ENCODE results near the gene LPP. TPM values are rescaled to one million over a fixed set of nuclear protein-coding genes. Genes with fewer than 3 reads are reported as not detected.
A peak's percentile ranks its signal among the peaks of the same experiment; 100 is the strongest.

LPP gene
- total RNA-seq, 1 experiment from 2014 or later: 17.4 TPM

DNA sequence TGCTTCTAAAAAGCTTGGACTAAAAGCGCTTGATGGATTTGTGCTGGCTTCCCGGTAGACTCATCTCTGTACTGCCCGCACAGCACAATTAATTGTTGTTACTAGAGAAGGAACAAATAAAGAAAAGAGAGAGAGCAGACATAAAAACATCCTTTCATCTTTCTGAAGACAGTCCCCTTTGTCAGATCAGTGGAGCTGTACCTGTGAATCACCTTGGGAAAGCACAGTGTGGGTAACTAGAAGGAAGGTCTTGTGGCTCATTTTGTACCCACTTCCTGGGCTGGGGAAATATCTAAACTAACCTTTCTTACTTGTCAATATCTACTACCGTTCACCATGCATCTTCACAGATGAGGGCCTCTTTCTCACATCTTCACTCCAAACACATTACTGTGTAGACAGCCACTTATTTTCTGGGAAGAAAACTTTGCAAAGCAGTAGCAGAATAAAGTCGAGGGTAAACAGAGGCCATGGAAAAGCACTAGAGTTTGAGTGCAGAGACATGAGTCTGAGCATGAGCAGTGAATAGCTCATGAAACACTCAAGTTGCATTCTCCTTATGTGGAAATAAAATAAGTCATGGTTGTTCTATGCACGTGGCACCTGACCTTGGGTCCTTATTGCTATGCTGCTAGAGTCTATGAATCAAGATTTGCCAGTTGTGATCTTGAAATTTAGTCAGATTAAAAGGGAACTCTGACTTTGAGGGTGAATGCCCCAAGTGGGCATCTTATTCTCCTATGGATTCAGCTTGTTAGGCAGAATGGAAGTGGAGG is 169.3 kb downstream of the LPP start:
- DNase-seq (ENCODE audit: low read depth): no peak

DNA sequence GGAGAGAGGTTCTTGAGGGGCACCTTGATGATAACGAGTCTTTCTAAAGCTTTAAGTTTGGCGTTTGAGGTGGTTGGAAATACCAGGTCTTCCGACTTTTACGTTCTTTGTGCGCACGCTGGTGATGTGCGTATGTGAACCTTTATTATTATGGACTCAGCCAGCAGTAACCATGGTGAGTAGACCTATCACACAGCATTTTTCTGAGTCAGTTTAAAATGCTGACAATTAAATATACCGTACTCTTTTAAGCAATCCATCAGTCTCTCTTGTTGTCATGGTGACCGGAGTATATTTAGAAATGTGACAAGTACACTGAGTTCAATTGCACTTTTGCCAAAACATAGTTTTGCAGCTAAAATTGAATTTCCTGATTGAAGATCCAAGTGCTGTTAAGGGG is 172.2 kb downstream of the LPP start:
- DNase-seq (ENCODE audit: low read depth): no peak

DNA sequence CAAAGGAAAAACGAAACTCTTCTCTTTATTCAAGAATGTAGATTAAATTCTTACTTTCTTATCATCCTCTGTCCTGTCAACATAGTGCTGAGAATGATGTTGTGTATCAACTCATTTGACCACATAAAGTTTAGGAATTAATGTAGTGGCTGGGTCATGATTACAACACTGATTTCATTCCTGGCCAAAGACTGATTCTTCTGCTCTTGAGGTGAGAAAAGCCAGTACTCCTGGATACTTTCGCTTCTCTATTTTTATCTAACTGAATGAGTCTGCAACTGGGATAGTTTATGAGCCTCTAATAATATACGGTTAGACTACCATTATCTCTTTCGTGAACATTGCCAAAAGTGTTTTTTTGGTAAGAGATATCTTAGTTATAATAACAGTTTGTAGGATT is 173.0 kb downstream of the LPP start:
- DNase-seq (ENCODE audit: low read depth): no peak

DNA sequence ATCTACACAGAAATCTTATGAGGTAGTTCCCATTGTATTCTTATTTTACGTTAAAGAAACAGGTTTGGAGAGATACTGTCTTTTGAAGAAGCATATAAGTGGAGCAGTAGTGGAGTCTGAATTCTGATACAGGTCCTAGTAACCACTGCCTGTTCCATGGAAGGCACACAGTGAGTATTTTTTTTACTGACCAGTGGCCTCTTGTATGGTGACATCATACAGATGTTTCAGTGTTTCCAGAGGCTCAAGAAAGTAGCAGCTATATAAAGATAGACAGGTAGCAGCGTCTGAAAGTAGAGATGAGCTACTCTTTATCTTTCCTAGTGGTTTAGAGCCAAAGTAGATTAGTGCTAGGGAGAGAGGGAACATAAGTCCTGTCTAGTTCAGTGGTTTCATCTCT is 173.5 kb downstream of the LPP start:
- no peak for DNase-seq (ENCODE audit: low read depth)

DNA sequence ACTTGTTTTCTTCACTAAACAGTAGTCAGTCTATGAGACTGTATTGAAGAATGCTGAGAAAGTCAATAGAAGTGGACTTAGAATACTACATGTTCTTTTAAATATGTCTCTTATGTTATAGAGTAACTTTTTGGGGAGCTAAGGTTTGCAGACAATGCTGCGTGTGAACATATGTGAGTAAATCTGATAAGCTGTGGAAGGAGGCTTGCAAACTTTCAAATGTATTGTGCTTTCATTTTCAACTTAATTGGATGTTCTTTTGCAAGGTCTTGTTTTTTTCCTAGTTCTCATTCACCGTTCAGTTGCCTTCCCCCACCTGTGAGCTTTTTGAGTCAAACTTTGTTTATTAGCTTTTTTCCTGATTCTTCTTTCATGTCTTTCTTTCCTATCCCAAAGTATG is 176.2 kb downstream of the LPP start:
- no peak for DNase-seq (ENCODE audit: low read depth)

DNA sequence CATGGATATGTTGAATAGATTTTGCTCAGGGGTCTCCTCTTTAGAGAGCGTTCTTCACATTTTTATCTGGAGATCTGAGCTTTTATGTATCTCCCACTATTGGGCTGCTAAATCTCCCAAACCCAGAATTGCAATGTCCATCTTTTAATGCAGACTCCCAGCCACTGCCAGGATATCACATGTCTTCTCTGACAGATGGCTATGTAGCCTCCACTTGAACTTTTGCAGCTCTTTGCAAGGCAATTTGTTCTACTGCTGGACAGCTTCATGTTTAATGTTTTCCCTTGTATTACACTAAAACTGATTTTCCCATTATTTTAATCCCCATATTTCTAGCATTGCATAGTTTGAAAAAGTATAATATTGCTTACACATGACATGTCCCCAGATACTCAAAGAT is 177.2 kb downstream of the LPP start:
- no peak for DNase-seq (ENCODE audit: low read depth)

DNA sequence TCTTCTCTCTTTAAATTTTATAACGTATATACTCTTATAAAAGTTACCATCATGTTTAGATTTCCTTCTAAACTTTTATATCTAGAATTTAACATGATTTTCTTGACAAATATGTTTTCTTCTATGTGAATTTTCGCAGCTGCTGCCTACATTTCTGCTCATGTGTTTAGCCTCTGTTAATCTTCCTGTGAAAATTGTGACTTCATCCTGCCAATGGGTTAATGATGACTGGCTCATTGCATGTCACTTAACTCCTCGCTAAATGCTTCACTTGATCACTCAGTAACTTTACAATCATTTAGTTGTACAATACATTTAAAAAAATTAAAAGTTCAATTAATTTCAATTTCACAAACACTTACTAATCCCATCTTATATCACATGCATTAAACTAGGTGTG is 178.1 kb downstream of the LPP start:
- no peak for DNase-seq (ENCODE audit: low read depth)

DNA sequence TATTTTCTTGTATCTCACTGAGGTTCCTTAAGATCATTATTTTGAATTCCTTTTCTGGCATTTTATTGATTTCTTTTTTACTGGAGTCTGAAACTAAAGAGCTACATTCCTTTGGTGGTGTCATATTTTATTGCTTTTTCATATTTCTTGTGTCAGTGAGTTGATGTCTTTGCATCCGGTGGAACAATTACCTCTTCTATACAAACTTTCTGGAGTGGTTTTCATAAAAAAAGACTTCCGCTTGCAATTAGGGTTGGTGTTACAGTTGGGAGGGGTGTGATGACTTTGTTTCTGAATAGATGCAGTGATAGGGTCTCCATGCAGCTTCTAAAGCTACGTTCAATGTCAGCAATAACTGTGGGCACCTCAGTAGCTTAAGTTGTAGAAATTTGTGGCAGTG is 181.7 kb downstream of the LPP start:
- no peak for DNase-seq (ENCODE audit: low read depth)

DNA sequence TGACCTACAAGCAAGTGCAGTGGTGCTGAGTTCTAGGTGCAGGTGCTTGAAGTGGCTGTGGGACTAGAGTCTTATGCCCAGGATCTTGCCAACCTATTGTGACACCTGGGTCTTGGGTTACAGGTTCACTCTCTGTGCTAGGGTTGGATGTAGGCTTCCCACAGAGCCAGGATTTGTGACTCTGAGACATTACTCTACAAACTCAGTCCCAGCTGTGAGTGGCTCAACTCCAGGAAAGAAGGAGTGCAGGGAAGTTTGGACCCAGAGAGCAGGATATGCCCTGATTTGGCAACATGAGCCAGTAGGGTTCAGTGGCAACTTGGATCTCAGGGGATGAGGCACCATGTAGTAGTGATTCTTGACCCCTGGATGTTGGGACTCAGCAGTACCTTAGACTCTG is 182.2 kb downstream of the LPP start:
- DNase-seq (ENCODE audit: low read depth): no peak

DNA sequence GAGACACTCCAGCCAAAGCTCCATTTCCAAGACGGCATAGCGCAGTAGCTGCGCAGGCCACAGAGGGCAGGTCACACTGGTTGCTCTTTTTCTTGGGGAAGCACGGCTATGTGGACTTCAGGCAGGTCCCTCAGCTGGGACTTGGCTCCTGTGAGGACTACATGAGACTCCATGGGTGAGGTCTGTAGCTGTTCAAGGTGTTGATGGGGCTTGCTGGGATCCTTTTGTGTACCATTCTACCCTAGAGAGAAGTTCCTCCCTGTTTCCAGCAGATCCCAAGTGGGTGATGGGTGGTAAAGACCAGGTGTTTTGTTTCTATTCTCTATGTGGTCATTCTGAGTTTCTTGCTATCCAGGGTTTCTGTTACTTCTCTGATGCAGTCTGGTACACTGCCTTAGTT is 183.3 kb downstream of the LPP start:
- DNase-seq (ENCODE audit: low read depth): no peak

DNA sequence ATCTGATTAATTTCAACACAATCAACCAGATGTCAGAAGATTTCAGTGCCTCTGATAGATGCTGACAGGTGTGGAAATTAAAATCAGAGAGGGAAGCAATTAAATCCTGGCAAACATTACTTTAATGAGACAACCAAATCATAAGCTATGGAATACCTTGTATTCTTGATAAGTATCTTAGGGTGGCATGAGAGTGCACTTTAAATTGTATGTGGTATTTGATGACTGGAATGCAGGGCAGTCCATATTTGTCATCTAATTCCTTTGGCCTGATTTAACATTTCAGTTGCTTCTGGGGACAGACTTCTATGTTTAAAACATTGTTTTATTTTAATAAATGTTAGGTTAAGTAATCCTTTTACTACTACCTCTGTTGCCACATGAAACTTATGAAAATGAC is 184.1 kb downstream of the LPP start:
- DNase-seq (ENCODE audit: low read depth): no peak

DNA sequence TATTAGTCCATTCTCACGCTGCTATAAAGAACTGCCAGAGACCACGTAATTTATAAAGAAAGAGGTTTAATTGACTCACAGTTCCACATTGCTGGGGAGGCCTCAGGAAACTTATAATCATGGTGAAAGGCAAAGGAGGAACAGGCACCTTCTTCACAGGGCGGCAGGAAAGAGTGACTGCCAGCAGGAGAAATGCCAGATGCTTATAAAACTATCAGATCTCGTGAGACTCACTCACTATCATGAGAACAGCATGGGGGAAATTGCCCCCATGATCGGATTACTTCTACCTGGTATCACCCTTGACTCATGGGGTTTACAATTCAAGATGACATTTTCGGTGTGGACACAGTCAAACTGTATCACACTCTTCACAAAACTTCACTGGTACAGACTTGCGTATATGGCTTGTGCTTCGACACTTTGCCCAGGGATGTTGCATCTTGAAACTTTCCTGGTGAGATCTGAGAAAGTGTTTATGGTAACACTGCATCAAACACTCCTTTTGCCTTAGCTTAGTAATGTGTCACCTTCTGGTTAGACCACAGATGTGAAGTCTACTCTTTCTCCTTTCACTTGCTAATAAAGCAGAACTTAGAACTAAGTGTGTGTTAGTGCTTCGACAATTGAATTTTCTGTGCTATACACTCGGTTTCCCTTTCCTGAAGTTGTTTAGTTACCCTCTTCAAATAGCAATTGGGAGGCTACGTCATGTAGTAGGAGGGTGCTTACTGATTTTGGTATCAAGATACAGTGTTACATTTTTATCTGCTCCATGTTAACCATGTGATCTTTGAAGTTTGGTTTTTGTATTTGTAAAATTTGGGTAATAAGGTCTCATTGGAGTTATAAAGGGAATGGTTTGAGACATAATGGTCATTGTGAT is 185.7 kb downstream of the LPP start:
- no peak for DNase-seq (ENCODE audit: low read depth)

DNA sequence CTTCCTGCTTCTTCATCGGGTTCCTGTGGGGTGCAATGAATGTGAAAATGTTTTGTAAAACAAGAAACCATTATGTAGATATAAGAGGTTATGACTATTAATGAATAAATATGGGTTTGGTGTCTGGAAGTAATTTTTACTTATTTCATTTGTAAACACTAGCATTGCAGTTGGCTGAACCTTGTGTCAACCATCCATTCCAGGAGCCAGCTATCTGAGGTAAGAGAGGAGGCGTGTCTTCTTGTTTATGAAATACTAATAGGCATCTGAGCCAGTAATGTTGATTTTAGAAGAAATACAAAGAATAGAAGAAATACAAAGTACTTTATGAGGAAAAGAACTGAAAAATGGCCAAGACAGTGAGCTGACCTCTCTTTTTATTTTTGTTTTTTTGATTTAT is 187.5 kb downstream of the LPP start:
- DNase-seq (ENCODE audit: low read depth): no peak

DNA sequence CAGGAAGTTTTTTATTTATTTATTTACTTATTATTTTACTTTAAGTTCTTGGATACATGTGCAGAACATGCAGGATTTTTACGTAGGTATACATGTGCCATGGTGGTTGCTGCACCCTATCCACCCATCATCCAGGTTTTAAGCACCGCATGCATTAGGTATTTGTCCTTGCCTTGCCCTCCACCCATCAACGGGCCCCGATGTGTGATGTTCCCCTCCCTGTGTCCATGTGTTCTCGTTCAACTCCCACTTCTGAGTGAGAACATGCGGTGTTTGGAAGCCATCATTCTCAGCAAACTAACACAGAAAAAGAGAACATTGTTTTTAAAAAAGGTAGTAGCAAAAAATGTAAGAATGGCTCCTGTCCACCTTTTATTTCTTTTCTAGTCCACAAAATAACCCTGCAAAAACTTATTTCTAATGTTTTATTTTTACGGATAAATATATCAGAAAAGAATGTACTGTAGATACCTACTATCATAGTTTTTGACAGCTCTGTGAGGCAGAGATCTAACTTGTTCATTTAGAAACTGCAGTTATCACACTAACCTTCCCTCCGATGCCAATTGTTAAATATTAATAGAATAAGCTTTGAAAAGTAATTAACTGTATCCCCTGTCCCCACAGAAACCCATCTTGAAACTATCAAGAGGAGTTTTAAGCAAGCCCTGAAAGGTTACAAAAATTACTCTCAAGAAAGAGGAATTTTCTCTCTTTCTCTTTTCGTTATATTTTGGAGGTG is 189.2 kb downstream of the LPP start:
- DNase-seq (ENCODE audit: low read depth): no peak

DNA sequence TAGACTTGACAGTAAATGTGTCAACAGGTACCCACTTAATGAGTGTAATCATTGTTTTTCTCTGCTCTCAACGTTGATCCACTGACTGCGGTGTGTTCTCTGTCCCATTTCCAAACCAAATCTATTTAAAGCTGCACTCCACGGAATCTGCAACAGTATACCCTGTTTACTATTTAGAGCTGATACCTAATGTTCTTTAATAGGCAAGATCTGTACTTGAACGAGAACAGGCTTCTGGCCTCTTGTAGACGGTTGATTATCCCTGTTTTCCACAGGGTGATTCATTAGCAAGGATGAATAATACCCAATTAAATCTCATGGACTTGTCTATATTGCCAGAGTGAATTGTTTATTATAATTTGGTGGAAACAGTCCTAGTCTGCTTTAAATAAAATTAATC is 189.9 kb downstream of the LPP start:
- no peak for DNase-seq (ENCODE audit: low read depth)

DNA sequence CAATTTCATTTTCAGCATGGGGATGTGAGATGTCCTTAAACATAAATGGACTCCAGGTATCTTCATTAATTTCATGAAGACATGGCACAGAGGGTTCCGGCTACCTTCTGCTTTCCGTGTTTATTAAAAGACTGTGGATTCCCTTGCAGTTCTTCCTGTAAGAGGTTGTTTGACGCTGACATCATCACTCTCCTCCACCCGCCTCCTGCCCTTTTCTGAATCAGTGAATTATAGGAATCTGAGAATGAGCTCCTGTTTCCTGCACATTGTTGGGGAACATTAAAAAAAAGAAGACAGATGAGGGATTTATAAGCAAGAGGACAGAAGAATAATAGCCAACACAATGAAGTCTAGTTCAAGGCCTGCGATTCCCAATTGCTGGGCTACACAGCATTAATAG is 191.3 kb downstream of the LPP start:
- DNase-seq (ENCODE audit: low read depth): peak; percentile 52

DNA sequence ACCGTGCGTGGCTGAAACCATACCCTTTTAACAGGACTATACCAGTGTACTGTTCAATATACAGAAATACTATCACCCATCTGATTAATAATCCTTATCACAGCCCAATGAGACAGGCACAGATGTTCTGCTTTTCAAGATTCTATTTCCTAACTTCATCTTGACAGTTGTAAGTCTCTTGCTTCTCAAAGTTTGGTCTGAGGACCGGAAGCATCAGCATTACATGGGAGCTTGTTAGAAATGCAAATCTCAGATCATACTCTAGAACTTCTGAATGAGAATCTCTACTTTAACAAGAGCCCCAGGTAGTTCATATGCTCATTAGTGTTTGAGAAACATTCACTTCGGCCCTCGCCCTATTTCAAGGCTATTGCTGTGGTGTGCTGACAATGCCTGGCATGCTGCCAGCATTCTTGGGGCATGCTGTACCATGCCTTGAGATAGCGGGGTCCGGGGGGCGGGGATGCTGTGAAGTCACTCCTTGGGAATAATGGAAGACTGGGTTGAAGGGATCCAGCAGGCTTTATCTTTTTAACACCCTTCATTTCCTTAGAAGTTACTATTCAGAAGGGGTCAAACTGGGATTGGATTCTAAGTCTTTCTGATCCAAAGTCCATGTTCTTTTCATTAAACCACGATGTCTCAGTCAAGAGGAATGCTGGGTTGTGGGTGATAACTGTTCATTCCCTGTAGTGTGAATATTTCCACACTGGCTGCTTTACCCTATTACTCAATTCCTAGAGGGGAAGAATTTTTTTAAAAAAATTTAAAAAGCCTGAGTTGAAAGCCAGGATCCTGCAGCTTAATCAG is 194.7 kb downstream of the LPP start:
- DNase-seq (ENCODE audit: low read depth): peak; percentile 89

DNA sequence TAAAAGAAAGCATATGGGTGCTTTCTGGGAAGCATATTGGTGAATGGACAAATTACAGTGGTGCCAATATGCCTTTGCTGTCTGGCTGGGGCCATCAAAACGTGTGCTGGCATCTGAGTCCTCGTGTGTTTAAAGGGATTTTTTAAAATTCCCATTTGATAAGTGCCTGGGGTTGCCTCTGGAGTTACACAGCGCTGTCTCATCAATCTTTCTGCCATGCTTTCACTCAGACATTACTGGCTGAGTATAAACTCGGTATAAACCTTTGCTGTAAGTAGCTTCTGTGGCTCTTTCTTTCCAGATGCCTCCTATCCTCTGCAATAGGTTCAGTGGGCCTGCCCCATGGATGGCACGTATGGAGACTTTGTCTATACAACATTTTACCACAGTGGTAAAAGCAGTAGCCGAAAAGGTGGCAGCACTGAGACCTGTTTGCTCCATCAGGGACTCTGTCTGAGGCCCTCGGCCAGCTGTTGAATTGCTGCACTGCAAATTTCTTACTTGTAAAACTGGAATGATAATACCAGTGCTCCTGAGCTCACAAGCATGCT is 195.5 kb downstream of the LPP start:
- DNase-seq (ENCODE audit: low read depth): no peak

DNA sequence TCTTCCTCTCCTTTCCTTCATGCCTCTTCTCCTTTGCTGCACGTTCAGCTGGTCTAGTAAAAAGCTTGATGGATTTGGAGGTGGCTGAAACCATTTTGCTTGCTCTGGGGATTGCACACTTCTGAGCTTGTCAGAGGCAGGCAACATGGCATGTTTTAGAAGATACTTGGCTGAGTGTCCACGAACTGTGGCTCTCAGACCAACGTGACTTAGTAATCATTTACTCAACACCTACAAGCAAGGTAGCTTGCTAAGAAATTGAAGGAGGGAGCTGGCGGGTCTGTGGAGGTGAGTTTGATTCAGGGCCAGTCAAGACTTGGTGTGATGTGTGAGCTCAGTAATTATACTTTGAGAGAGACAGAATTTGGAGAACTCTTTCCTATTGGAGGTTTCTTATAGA is 196.0 kb downstream of the LPP start:
- no peak for DNase-seq (ENCODE audit: low read depth)

DNA sequence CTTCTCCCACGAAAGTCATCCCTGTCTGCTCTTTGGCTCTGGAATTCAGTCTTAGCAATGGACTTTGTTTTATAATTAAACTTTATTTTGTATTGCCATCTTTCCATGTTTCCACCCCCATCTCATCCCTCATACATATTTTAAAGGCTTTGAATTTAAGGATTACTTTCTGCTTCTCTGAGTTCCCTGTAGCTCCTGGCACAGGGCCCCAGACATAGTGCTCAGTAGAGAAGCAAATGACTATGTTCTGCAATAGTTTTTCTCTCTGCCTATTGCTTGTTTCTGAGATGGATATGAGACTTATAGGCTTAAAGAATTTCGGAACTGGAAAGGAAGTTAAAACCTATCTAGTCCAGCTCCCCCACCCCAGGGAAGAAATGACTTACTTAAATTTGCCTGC is 197.0 kb downstream of the LPP start:
- DNase-seq (ENCODE audit: low read depth): no peak

DNA sequence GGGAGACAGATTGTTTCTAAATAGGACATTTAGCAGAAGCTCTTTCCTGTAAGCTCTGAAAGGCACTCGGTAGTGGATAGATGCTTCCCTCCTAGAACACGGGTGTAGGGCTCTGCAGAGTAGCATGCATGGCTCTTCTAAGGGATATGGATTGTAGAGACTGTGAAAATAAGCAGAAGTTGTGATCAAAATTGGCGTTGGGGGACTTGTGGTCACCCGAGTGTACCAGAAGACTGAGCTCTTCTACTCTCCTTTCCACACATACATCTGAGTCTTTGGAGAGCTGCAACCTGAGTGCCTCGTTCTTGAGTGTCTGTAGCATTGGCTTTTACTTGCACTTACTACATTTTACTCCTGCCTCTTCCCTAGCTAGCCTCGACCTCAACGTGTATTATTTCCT is 197.7 kb downstream of the LPP start:
- DNase-seq (ENCODE audit: low read depth): no peak
